Keratinocyte (primary cell): ENCODE data around the gene COX7B2. TPM values are rescaled to one million over a fixed set of nuclear protein-coding genes. Genes with fewer than 3 reads are reported as not detected.

ENCODE experiments used
- DNase-seq: peaks from one replicate; pipeline ENCODE4 v3.0.0-alpha.2; 2011; ENCODE audit warnings: low read depth, missing footprints, low spot score
- FAIRE-seq: peaks from 2 replicates; lab custom pipeline; 2011; peaks lifted over from hg19 to GRCh38; lab: Jason Lieb, UNC
- H2AFZ ChIP-seq: 2 replicates; pipeline ENCODE4 v1.6.0; 2012; ENCODE audit warnings: low read length, control low read depth, inconsistent platforms; ENCODE audit not compliant: control insufficient read depth
- H3K27ac ChIP-seq: 2 replicates; pipeline ENCODE4 v1.5.1; 2011; ENCODE audit warnings: low read length; ENCODE audit not compliant: control insufficient read depth, insufficient read depth
- H3K27me3 ChIP-seq: 3 replicates; pipeline ENCODE4 v1.6.0; 2011; ENCODE audit warnings: low read length; ENCODE audit not compliant: control insufficient read depth, insufficient read depth; ENCODE audit errors: extremely low read depth
- H3K36me3 ChIP-seq, 2 experiments: 2 replicates in 1 of 2; 3 replicates in 1 of 2; pipeline ENCODE4 v1.5.1; 2011; ENCODE audit warnings: low read length in 2 of 2, mild to moderate bottlenecking in 1 of 2; ENCODE audit not compliant: control insufficient read depth in 2 of 2, insufficient read depth in 2 of 2; ENCODE audit errors: extremely low read depth in 1 of 2
- H3K4me1 ChIP-seq: 3 replicates; pipeline ENCODE4 v1.5.1; 2011; ENCODE audit warnings: low read length; ENCODE audit not compliant: control insufficient read depth, insufficient read depth; ENCODE audit errors: extremely low read depth
- H3K4me2 ChIP-seq: 3 replicates; pipeline ENCODE4 v1.6.0; 2011; ENCODE audit warnings: low read depth, low read length; ENCODE audit not compliant: control insufficient read depth, insufficient read depth; ENCODE audit errors: extremely low read depth
- H3K4me3 ChIP-seq, 3 experiments: fragments of 200-600 bp in 1 of 3; sonication (generic) in 1 of 3; 2 replicates in 2 of 3; 3 replicates in 1 of 3; pipeline ENCODE4 v1.5.1; 2011 to 2016; ENCODE audit warnings: low read length in 3 of 3, mild to moderate bottlenecking in 3 of 3, control low read depth in 2 of 3, inconsistent platforms in 1 of 3, low read depth in 1 of 3, mixed read lengths in 1 of 3, mixed run types in 1 of 3, moderate library complexity in 1 of 3; ENCODE audit not compliant: control insufficient read depth in 2 of 3, insufficient read depth in 2 of 3; ENCODE audit errors: extremely low read depth in 1 of 3
- H3K79me2 ChIP-seq: 2 replicates; pipeline ENCODE4 v1.6.0; 2012; ENCODE audit warnings: low read length; ENCODE audit not compliant: control insufficient read depth, insufficient read depth
- H3K9ac ChIP-seq: 3 replicates; pipeline ENCODE4 v1.6.0; 2011; ENCODE audit warnings: low read length; ENCODE audit not compliant: control insufficient read depth, insufficient read depth; ENCODE audit errors: extremely low read depth
- H3K9me1 ChIP-seq: 3 replicates; pipeline ENCODE4 v1.6.0; 2011; ENCODE audit warnings: low read length; ENCODE audit not compliant: control insufficient read depth, insufficient read depth; ENCODE audit errors: extremely low read depth
- H3K9me3 ChIP-seq: 2 replicates; pipeline ENCODE4 v1.5.1; 2012; ENCODE audit warnings: low read depth, low read length; ENCODE audit not compliant: control insufficient read depth
- H4K20me1 ChIP-seq: 3 replicates; pipeline ENCODE4 v1.6.0; 2011; ENCODE audit warnings: low read length; ENCODE audit not compliant: control insufficient read depth, insufficient read depth; ENCODE audit errors: extremely low read depth
- CTCF ChIP-seq, 3 experiments: IDR thresholded peaks in 1 of 3; conservative IDR thresholded peaks in 1 of 3; optimal IDR thresholded peaks in 1 of 3; 2 replicates in 2 of 3; 3 replicates in 1 of 3; pipeline versions ENCODE3 to v1.5.1; 2011; ENCODE audit warnings: low read length in 3 of 3, mild to moderate bottlenecking in 3 of 3, moderate library complexity in 2 of 3, control low read depth in 1 of 3, inconsistent platforms in 1 of 3; ENCODE audit not compliant: insufficient read depth in 2 of 3; ENCODE audit errors: extremely low read depth in 1 of 3
- EZH2 ChIP-seq: IDR thresholded peaks from one replicate; pipeline ENCODE4 v1.6.1; 2012; ENCODE audit warnings: inconsistent platforms, mild to moderate bottlenecking, low read length, moderate library complexity
- dilution Hi-C: fragments of 300-500 bp; cut with MboI; formaldehyde crosslinking; loops from one replicate; pipeline ENCODE4 v1.7.0; 2020; ENCODE audit warnings: low sequenced_read_pairs; ENCODE audit not compliant: extremely low pct_ligation_motif_present
- polyA plus RNA-seq, 5 experiments: library from polyadenylated mRNA; depleted of rRNA in 3 of 5; stranded (reverse) in 3 of 5; stranded (forward) in 1 of 5; unstranded in 1 of 5; fragments of >200 nt; gene quantifications; 1 replicate in 1 of 5; 2 replicates in 3 of 5; 3 replicates in 1 of 5; pipeline versions ENCODE4 v1.2.1 to v1.2.3, GENCODE V29; 2011 to 2012; ENCODE audit warnings: missing spikeins in 2 of 5, low read depth in 1 of 5, low replicate concordance in 1 of 5

The COX7B2 gene
- polyA plus RNA-seq, 1 donor (not counting 4 experiments of a cell fraction or from before 2014, with no cell fraction given), result not detected

GRCh38 chr4:46717950-46718349, 191.1 kb downstream of the COX7B2 start:
- H3K27me3 ChIP-seq, result no peaks in the 10 kb centered on the region
- H3K4me2 ChIP-seq, result no peak overlapping the region
- dilution Hi-C loops, result no loop called here
- TF ChIP-seq CTCF (optimal IDR thresholded peaks at IDR 0.05 in 1 of 3, IDR thresholded peaks at IDR 0.05 in 1 of 3, conservative IDR thresholded peaks at IDR 0.05 in 1 of 3; ENCODE audit: extremely low read depth in 1 of 3, insufficient read depth in 2 of 3, low read length in 3 of 3), result no peak
- no peak for TF ChIP-seq EZH2
- H4K20me1 ChIP-seq, result no peaks in the 10 kb centered on the region
- no peaks in the 10 kb centered on the region for H3K79me2 ChIP-seq
- H3K27ac ChIP-seq, result no peak overlapping the region
- no peaks in the 10 kb centered on the region for H3K9me1 ChIP-seq
- H3K4me3 ChIP-seq, result no peak overlapping the region
- H2AFZ ChIP-seq, result no peak overlapping the region
- FAIRE-seq (no peak), DNase-seq (no peak)
- no peaks in the 10 kb centered on the region for H3K9me3 ChIP-seq
- no peaks in the 10 kb centered on the region for H3K36me3 ChIP-seq
- H3K9ac ChIP-seq, result no peak overlapping the region
- no peaks in the 10 kb centered on the region for H3K4me1 ChIP-seq

- H3K4me1 ChIP-seq, result no peaks in the 10 kb centered on the region
- no peak overlapping the region for H3K4me3 ChIP-seq
- TF ChIP-seq CTCF (optimal IDR thresholded peaks at IDR 0.05 in 1 of 3, IDR thresholded peaks at IDR 0.05 in 1 of 3, conservative IDR thresholded peaks at IDR 0.05 in 1 of 3; ENCODE audit: extremely low read depth in 1 of 3, insufficient read depth in 2 of 3, low read length in 3 of 3) (no peak), EZH2 (no peak)
- no peaks in the 10 kb centered on the region for H3K9me1 ChIP-seq
- FAIRE-seq (no peak), DNase-seq (no peak)
- dilution Hi-C loops, result no loop called here
- H3K27me3 ChIP-seq, result no peaks in the 10 kb centered on the region
- no peaks in the 10 kb centered on the region for H3K9me3 ChIP-seq
- no peaks in the 10 kb centered on the region for H3K79me2 ChIP-seq
- H3K36me3 ChIP-seq, result no peaks in the 10 kb centered on the region
- H3K27ac ChIP-seq, result no peak overlapping the region
- H3K4me2 ChIP-seq, result no peak overlapping the region
- H4K20me1 ChIP-seq, result no peaks in the 10 kb centered on the region
- H3K9ac ChIP-seq, result no peak overlapping the region
- no peak overlapping the region for H2AFZ ChIP-seq
Measured at GRCh38 chr4:46715468-46715867, 193.6 kb downstream of the COX7B2 start.
